HCT116 (cell line): Measurements from ENCODE around the gene NDN. TPM values are rescaled to one million over a fixed set of nuclear protein-coding genes. Genes with fewer than 3 reads are reported as not detected.

Source experiments
- ATAC-seq: fragments of 200-7000 bp; cut with Tn5 transposase; 2 replicates; pipeline ENCODE4 v1.9.1; 2020; ENCODE audit warnings: mild to moderate bottlenecking, moderate library complexity
- BruUV-seq: library from RNA; stranded (reverse); fragments of 400-500 nt; replicated peaks from 2 replicates; lab custom pipeline; 2021; lab: Mats Ljungman, UMichigan
- CTCF ChIA-PET: fragments of 300-600 bp; sonication (Branson Sonifier 250); formaldehyde crosslinking; loops from one replicate; lab custom pipeline; 2021; ENCODE audit warnings: antibody characterized with exemption; lab: Charles Lee
- POLR2A ChIA-PET: fragments of 300-600, 350-600 bp; sonication (Branson Sonifier 250); formaldehyde crosslinking; loops from one replicate; lab custom pipeline; 2021; ENCODE audit warnings: antibody characterized with exemption; lab: Charles Lee
- RAD21 ChIA-PET, 2 experiments: fragments of 300-600 bp; sonication (Branson Sonifier 250); formaldehyde crosslinking; loops; one replicate each; lab custom pipeline; 2023; ENCODE audit warnings: low total read pairs in 2 of 2; ENCODE audit not compliant: uncharacterized antibody in 2 of 2, unreplicated experiment in 2 of 2, low non-redundant PET in 1 of 2; lab: Charles Lee
- DNase-seq: peaks from one replicate; pipeline ENCODE4 v3.0.0-alpha.2; 2010; ENCODE audit warnings: low read depth, low spot score
- H2AFZ ChIP-seq: fragments of 200-600 bp; shearing (Covaris generic), sonication (generic); 2 replicates; pipeline ENCODE4 v1.6.1; 2017; ENCODE audit warnings: low read depth, mixed run types, mixed read lengths, antibody characterized with exemption, low read length; ENCODE audit not compliant: poor library complexity, severe bottlenecking
- H3K27ac ChIP-seq: 2 replicates; pipeline ENCODE4 v1.5.1; 2012; ENCODE audit warnings: low read depth, low read length
- H3K27me3 ChIP-seq: fragments of 200-600 bp; sonication (generic); 2 replicates; pipeline ENCODE4 v1.6.1; 2016; ENCODE audit warnings: mixed run types, low read length, mixed read lengths; ENCODE audit not compliant: insufficient read depth
- H3K36me3 ChIP-seq, 2 experiments: fragments of 200-500 bp in 1 of 2; fragments of 200-600 bp in 1 of 2; sonication (Bioruptor generic) in 1 of 2; sonication (generic) in 1 of 2; 2 replicates each; pipeline versions ENCODE4 v1.5.1 to v1.6.1; 2014 to 2016; ENCODE audit warnings: low read length in 2 of 2, inconsistent platforms in 1 of 2, mixed read lengths in 1 of 2, mixed run types in 1 of 2; ENCODE audit not compliant: insufficient read depth in 2 of 2, control insufficient read depth in 1 of 2
- H3K4me1 ChIP-seq, 2 experiments: fragments of 200-600 bp in 1 of 2; sonication (generic) in 1 of 2; 2 replicates each; pipeline versions ENCODE4 v1.5.1 to v1.6.1; 2012 to 2017; ENCODE audit warnings: low read length in 2 of 2, inconsistent platforms in 1 of 2, mild to moderate bottlenecking in 1 of 2, mixed read lengths in 1 of 2, mixed run types in 1 of 2, moderate library complexity in 1 of 2; ENCODE audit not compliant: insufficient read depth in 2 of 2, control insufficient read depth in 1 of 2
- H3K4me2 ChIP-seq: fragments of 200-600 bp; sonication (generic); 2 replicates; pipeline ENCODE4 v1.6.1; 2017; ENCODE audit warnings: mixed run types, low read length, mixed read lengths
- H3K4me3 ChIP-seq, 2 experiments: fragments of 200-600 bp in 1 of 2; sonication (generic) in 1 of 2; replicated peaks in 1 of 2; 2 replicates each; pipeline ENCODE4 v1.5.1; 2011 to 2016; ENCODE audit warnings: low read length in 2 of 2, control low read depth in 1 of 2, low read depth in 1 of 2, mild to moderate bottlenecking in 1 of 2, mixed read lengths in 1 of 2, mixed run types in 1 of 2
- H3K79me2 ChIP-seq: fragments of 200-600 bp; sonication (generic); 2 replicates; pipeline ENCODE4 v1.6.1; 2017; ENCODE audit warnings: mild to moderate bottlenecking, mixed run types, low read length, moderate library complexity, mixed read lengths; ENCODE audit not compliant: insufficient read depth
- H3K9ac ChIP-seq: fragments of 200-600 bp; sonication (generic); 2 replicates; pipeline ENCODE4 v1.6.1; 2016; ENCODE audit warnings: low read length, mixed read lengths
- H3K9me2 ChIP-seq: fragments of 200-600 bp; sonication (generic), shearing (Covaris generic); 2 replicates; pipeline ENCODE4 v1.6.1; 2017; ENCODE audit warnings: mixed run types, mild to moderate bottlenecking, moderate library complexity; ENCODE audit not compliant: insufficient read depth
- H3K9me3 ChIP-seq, 2 experiments: fragments of 200-500 bp in 1 of 2; fragments of 200-600 bp in 1 of 2; sonication (Bioruptor generic) in 1 of 2; sonication (generic) in 1 of 2; 2 replicates each; pipeline ENCODE4 v1.6.1; 2014 to 2017; ENCODE audit warnings: low read length in 2 of 2, mixed read lengths in 2 of 2, inconsistent platforms in 1 of 2, low read depth in 1 of 2, mild to moderate bottlenecking in 1 of 2, mixed run types in 1 of 2, moderate library complexity in 1 of 2; ENCODE audit not compliant: control insufficient read depth in 1 of 2, insufficient read depth in 1 of 2
- H4K20me1 ChIP-seq: fragments of 200-600 bp; sonication (generic), shearing (Covaris generic); 2 replicates; pipeline ENCODE4 v1.6.1; 2017; ENCODE audit warnings: mixed run types, mild to moderate bottlenecking, moderate library complexity; ENCODE audit not compliant: insufficient read depth
- CTCF ChIP-seq, 3 experiments: fragments of 200-600 bp in 1 of 3; sonication (generic) in 1 of 3; IDR thresholded peaks in 2 of 3; conservative IDR thresholded peaks in 1 of 3; 2 replicates each; pipeline ENCODE4 v1.5.1; 2012 to 2017; ENCODE audit warnings: low read depth in 2 of 3, low read length in 2 of 3, antibody characterized with exemption in 1 of 3, borderline replicate concordance in 1 of 3, control low read depth in 1 of 3, mild to moderate bottlenecking in 1 of 3, mixed read lengths in 1 of 3, mixed run types in 1 of 3, moderate library complexity in 1 of 3; ENCODE audit not compliant: insufficient read depth in 1 of 3
- POLR2A ChIP-seq: IDR thresholded peaks from 2 replicates; pipeline ENCODE4 v1.7.0; 2011; ENCODE audit warnings: borderline replicate concordance; ENCODE audit not compliant: insufficient read depth, insufficient read length; ENCODE audit errors: extremely low read depth
- RAD21 ChIP-seq: IDR thresholded peaks from 2 replicates; pipeline ENCODE4 v1.6.1; 2012; ENCODE audit warnings: low read depth, mild to moderate bottlenecking
- SP1 ChIP-seq: IDR thresholded peaks from 2 replicates; pipeline ENCODE4 v1.6.1; 2012; ENCODE audit warnings: low read depth
- TCF7L2 ChIP-seq: IDR thresholded peaks from 2 replicates; pipeline ENCODE4 v1.7.0; 2011; ENCODE audit warnings: borderline replicate concordance, inconsistent platforms; ENCODE audit not compliant: insufficient read depth, insufficient read length; ENCODE audit errors: extremely low read depth
- ZFX ChIP-seq: fragments of 450-650 bp; IDR thresholded peaks from 2 replicates; pipeline ENCODE4 v1.6.1; 2017
- intact Hi-C: fragments of 100-400 bp; cut with micrococcal nuclease; formaldehyde crosslinking; loops from 2 replicates; pipeline ENCODE4 v1.10.0; 2022
- total RNA-seq: library from RNA; stranded (reverse); gene quantifications from one replicate; pipeline ENCODE4 v1.2.1, GENCODE V29; 2021; ENCODE audit not compliant: unreplicated experiment

NDN gene
- total RNA-seq, 1 experiment from 2014 or later = not detected

- DNase-seq = no peak
- BruUV-seq = no TSS peak
- CTCF ChIA-PET = no interaction called here
Measured at GRCh38 chr15:23648920-23649515, 38.1 kb downstream of the NDN start.

More at GRCh38 chr15:23648920-23649515, 38.1 kb downstream of the NDN start:
- H3K27ac ChIP-seq = no peak overlapping the region
- H3K9ac ChIP-seq = no peak overlapping the region
- TF ChIP-seq SP1 (no peak), RAD21 (peak; percentile 16; the same call in 1 of the 2 replicates), POLR2A (no peak), TCF7L2 (no peak), ZFX (no peak), CTCF (IDR thresholded peaks at IDR 0.05 in 2 of 3, conservative IDR thresholded peaks at IDR 0.05 in 1 of 3; ENCODE audit: borderline replicate concordance in 1 of 3, insufficient read depth in 1 of 3, low read depth in 2 of 3, low read length in 2 of 3) (peak in 2 of 3 experiments; percentile 54 to 61; a peak in 4 of 6 replicates)
- H2AFZ ChIP-seq = no peak overlapping the region
- no peak overlapping the region for H3K4me2 ChIP-seq
- no peaks in the 10 kb centered on the region for H3K79me2 ChIP-seq
- ChIA-PET RAD21 (no interaction called here), POLR2A (no interaction called here)
- no peaks in the 10 kb centered on the region for H3K27me3 ChIP-seq
- H3K36me3 ChIP-seq = no peaks in the 10 kb centered on the region
- intact Hi-C loops = loop anchor here (5.0 to 10.0 kb wide), 2 partner anchors 1786 to 1853 kb away; partner anchors contain the start of gene UBE3A
- no peaks in the 10 kb centered on the region for H3K4me1 ChIP-seq
- no peaks in the 10 kb centered on the region for H3K9me3 ChIP-seq
- no peaks in the 10 kb centered on the region for H4K20me1 ChIP-seq
- no peak overlapping the region for H3K4me3 ChIP-seq
- ATAC-seq = peak; percentile 57; the same call in 1 of the 2 replicates
- H3K9me2 ChIP-seq = no peaks in the 10 kb centered on the region
